Inflammatory macrophage treated with lipopolysaccharide for 1 hour (primary cell): ENCODE measurements around the gene MYO1D.
"Not testable (repeated sequence)": the region's sequence is repeated elsewhere in the genome, so short reads cannot be mapped to it uniquely, and the experiment has no call there.

Source experiments
- DNase-seq, 2 donors: peaks; one replicate each; pipeline ENCODE4 v3.0.0-alpha.2; 2020 to 2022

Gene MYO1D

GRCh38 chr17:32722733-32723132 lies 154.2 kb downstream of the MYO1D start:
- DNase-seq, result no peak

DNA sequence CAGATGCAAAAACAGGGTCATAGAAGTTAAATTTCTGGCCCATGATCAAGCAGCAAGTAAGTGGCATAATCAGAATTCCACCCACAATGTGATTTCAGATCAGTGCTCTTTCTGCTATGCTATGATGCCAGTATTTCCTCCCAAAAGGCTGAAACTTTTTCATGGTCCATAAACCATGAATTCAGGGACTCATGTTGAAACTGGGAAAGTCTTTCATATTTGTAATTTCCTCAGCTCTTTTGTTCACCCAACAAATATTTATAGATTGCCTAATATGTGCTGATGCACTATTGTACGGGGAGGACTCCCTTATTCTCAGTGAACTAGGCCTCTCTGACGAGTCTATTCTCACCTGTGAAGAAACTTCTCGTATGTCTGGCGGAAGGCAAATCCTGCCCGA lies 156.3 kb downstream of the MYO1D start:
- no peak for DNase-seq

- no peak for DNase-seq
Observed at GRCh38 chr17:32719689-32720088, 157.2 kb downstream of the MYO1D start.

DNA sequence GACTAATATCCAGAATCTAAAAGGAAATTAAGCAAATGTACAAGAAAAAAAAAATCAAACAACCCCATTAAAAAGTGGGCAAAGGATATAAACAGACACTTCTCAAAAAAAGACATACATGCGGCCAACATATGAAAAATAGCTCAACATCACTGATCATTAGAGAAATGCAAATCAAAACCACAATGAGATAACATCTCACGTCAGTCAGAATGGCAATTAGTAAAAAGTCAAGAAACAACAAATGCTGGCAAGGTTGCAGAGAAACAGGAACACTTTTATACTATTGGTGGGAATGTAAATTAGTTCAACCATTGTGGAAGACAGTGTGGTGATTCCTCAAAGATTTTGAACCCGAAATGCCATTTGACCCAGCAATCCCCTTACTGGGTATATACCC lies 162.0 kb downstream of the MYO1D start:
- DNase-seq, result not testable (repeated sequence)

DNA sequence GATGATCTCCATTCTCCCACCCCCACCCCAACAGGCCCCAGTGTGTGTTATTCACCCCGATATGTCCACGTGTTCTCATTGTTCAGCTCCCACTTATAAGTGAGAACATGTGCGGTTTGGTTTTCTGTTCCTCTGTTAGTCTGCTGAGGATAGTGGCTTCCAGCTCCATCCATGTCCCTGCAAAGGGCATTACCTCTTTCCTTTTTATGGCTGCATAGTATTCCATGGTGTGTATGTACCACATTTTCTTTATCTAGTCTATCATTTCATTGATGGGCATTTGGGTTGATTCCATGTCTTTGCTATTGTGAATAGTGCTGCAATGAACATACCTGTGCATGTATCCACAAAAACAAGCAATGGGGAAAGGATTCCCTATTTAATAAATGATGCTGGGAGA lies 162.7 kb downstream of the MYO1D start:
- DNase-seq, result not testable (repeated sequence)

- DNase-seq, result no peak
Observed at GRCh38 chr17:32713081-32713480, 163.8 kb downstream of the MYO1D start.

DNA sequence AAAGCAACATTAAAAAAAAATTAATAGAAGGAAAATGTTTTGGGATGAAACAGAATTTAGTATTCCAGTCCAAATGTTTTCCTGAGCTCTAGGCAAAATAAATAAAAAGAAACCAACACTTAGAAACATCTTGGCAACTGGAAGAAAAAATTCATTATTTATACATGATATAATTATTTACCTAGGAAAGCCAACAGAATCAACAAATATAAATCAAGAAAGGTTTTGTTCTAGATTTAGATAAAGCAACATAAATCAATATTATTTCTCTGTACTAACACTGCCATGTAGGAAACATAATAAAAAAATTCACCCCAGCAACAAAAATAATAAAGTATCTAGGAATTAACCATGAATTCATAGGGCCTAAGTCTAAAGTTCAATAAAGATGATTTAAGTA lies 167.4 kb downstream of the MYO1D start:
- DNase-seq, result no peak

- DNase-seq, result no peak
Observed at GRCh38 chr17:32701871-32702270, 175.1 kb downstream of the MYO1D start.

GRCh38 chr17:32699247-32699646 lies 177.7 kb downstream of the MYO1D start:
- no peak for DNase-seq

GRCh38 chr17:32697728-32698625 lies 178.9 kb downstream of the MYO1D start:
- DNase-seq, result no peak

GRCh38 chr17:32696426-32696825 lies 180.5 kb downstream of the MYO1D start:
- DNase-seq, result no peak

- no peak for DNase-seq
Observed at GRCh38 chr17:32695864-32696263, 181.1 kb downstream of the MYO1D start.

DNA sequence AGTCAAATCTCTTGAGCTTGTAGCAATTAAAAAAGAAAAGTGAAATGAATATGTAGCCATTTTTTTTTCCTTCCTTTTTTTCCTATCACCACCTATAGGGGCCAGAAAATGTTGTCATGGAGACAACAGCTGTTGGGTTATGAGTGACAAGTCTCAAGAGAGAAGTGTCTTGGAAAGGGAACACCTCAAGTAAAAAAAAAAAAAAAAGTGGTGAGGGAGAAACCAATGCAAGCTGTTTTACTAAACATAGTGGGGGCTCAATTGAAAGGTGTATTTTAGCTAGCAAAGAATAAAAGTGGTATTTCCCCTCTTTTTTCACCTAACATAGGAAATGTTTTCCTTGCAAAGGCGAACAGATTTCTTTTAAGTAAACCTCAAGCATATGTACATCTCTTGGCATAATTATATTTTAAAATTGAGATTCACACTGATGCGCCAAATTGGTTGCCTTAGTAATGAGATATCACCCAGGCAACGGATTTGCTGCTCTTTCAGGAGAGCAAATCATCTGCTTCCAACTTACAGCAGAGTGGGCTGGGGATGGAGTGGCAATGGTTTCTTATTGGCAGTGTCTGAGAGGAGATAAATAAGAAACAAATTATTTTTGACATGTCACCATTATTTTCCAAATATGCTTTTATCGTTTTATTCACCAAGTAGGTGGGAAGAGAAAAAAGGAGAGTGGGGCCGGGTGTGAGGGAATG lies 183.6 kb downstream of the MYO1D start:
- DNase-seq, result no peak

DNA sequence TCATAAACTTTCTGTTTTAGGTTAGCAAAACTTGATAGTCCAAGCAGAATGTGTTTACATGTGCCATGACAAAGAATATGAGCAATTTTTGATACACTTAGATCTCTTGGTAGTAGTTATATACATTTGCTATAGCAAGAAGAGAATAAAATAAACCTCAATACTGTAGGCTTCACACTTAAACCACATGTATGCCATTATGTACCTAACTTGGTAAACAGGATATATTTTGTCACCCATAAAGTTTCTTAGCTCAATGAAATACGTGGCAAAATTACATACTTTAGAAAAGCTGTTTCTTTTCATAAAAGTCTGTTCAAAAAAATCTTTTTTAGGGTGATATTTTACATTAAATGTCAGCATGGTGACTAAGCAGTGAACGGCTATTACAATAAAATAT lies 184.7 kb downstream of the MYO1D start:
- no peak for DNase-seq

DNA sequence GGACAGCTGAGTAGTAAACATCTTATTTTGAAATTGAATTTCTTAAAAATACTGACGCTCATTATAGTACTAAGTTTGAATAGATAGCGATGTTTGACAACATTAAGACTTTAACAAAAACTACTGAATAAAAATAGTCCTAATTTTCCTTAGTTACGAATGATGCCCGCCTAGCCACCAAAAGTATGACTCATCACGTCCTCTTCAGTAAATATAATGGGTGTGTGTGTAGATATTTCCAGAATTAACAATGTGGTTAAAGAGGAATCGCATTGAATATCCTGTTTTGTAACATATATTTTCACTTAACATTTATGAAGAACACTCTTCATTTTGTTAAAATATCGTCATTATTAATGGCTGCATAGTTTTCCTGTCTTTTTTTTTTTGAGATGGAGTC lies 187.6 kb downstream of the MYO1D start:
- no peak for DNase-seq

GRCh38 chr17:32688221-32688620 lies 188.7 kb downstream of the MYO1D start:
- DNase-seq, result no peak

- no peak for DNase-seq
Observed at GRCh38 chr17:32684087-32684958, 192.6 kb downstream of the MYO1D start.

DNA sequence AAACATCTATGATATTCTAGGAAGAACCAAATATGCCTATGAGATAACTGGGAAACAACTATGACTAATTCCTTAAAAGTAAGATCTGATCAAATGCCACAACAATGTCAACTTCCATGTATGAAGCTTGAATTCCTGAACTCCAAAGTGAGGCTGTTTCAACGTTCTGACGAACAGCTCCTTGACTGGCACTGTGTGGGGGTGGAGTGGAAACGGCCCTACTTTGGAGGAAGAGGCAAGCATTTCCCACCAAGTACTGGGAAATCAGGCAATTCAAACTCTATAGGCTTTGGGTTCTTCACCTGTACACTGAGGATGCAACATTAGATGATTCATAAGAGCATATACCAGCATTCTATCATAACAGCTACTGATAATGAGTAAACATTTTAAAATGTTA lies 203.0 kb downstream of the MYO1D start:
- DNase-seq, result no peak

DNA sequence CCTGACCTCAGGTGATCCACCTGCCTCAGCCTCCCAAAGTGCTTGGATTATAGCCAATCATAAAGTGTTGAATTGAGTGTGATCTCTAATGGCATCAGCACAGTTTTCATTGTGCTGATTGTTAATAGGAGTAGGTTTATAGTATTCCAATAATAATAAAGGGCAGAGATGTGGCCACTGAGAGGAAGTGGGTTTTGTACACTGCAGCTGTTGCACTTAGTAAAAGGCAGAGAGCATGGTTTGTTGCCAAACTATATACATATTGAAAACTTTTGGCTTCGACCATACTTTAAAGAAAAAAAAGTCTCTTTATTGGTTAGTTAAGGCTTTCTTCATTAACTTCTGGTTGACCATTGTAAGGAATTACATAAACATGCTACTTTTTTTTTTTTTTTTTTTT lies 204.2 kb downstream of the MYO1D start:
- DNase-seq, result no peak

GRCh38 chr17:32671896-32672295 lies 205.0 kb downstream of the MYO1D start:
- peak; percentile 2 to 15 for DNase-seq

DNA sequence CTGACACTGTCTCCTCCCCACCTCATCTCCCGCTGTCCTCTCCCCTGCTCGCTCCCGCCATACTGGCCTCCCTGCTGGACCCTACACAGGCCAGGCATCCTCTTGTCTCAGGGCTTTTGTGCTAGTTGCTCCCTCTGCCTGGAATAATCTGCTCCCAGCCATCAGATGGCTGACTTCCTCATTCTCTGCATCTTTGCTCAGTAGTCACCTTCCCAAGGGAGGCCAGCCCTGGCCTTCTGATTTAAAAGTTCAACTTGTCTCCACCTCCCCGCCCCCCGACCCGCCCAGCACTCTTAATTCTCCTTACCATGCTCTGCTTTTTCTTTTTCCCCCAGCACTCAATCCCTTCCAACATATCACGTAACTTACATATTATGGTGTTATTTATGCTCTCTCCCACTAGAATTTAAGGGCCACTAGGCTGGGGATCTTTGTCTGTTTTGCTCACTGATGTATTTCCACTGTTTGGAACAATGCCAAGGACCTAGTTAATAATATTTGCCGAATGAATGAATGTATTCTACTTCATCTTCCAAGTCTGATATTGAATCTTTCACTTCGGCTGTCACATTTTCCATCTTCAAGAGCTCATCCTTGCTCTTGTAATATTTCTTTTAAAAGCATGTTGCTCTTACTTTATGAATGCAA lies 211.9 kb downstream of the MYO1D start:
- DNase-seq, result no peak

- DNase-seq, result no peak
Observed at GRCh38 chr17:32660496-32660985, 216.4 kb downstream of the MYO1D start.

GRCh38 chr17:32659419-32659842 lies 217.5 kb downstream of the MYO1D start:
- DNase-seq, result peak; percentile 33 to 81
